Measurements from ENCODE around the gene ARID4B.

DNA sequence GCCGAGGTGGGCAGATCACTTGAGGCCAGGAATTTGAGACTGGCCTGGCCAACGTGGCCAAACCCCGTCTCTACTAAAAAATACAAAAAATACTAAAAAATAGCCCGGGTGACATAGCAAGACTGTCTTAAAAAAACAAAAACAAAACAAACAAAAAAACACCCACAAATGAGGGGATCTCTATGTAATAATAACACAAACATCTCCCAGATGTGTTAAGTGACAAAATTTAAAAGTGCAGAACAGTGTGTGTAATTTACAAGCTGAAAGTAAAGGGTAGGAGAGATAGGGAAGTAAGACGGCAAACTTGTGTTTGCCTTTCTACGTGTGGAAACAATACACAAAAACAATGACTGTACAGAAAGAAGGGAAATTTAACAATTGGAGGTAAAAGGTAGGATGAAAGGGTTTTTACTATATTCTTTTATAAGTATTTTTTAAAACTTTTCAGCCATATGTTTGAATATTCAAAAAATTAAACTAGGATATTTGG is 36.3 kb downstream of the ARID4B start:
- TF ChIP-seq CTCF (IDR thresholded peaks at IDR 0.05; ENCODE audit: low read length) (no peak), EZH2 (IDR thresholded peaks at IDR 0.05; ENCODE audit: borderline replicate concordance, low read length) (no peak)
